H9 (cell line): ENCODE measurements around the gene RFFL. TPM values are rescaled to one million over a fixed set of nuclear protein-coding genes. Genes with fewer than 3 reads are reported as not detected.

Source experiments
- DNase-seq: peaks from one replicate; pipeline ENCODE4 v3.0.0-alpha.2; 2017
- H2AFZ ChIP-seq: one replicate; pipeline ENCODE4 v1.6.1; 2013; ENCODE audit warnings: mild to moderate bottlenecking, low read length, control low read depth, moderate library complexity
- H2AK5ac ChIP-seq: 2 replicates; pipeline ENCODE4 v1.6.1; 2013; ENCODE audit warnings: low read length, control low read depth, mixed read lengths; ENCODE audit not compliant: insufficient read length
- H2BK120ac ChIP-seq: one replicate; pipeline ENCODE4 v1.6.1; 2013; ENCODE audit warnings: low read depth, mild to moderate bottlenecking, low read length, control low read depth, inconsistent platforms; ENCODE audit not compliant: poor library complexity, severe bottlenecking
- H2BK12ac ChIP-seq: 2 replicates; pipeline ENCODE4 v1.6.1; 2013; ENCODE audit warnings: low read length, control low read depth, mixed read lengths, low read depth; ENCODE audit not compliant: insufficient read length
- H2BK15ac ChIP-seq: 2 replicates; pipeline ENCODE4 v1.6.1; 2013; ENCODE audit warnings: low read depth, low read length, control low read depth
- H2BK20ac ChIP-seq: one replicate; pipeline ENCODE4 v1.6.1; 2013; ENCODE audit warnings: low read depth, mild to moderate bottlenecking, low read length, control low read depth, inconsistent platforms; ENCODE audit not compliant: poor library complexity, severe bottlenecking
- H2BK5ac ChIP-seq: 2 replicates; pipeline ENCODE4 v1.6.1; 2013; ENCODE audit warnings: low read length, control low read depth, mixed read lengths; ENCODE audit not compliant: insufficient read length
- H3K14ac ChIP-seq: 2 replicates; pipeline ENCODE4 v1.6.1; 2013; ENCODE audit warnings: low read length, control low read depth; ENCODE audit not compliant: insufficient read depth
- H3K18ac ChIP-seq: 2 replicates; pipeline ENCODE4 v1.6.1; 2013; ENCODE audit warnings: low read depth, mild to moderate bottlenecking, mixed read lengths, low read length, control low read depth; ENCODE audit not compliant: insufficient read length
- H3K23ac ChIP-seq: 2 replicates; pipeline ENCODE4 v1.6.1; 2013; ENCODE audit warnings: low read length, control low read depth, mixed read lengths, low read depth; ENCODE audit not compliant: insufficient read length
- H3K23me2 ChIP-seq: 2 replicates; pipeline ENCODE4 v1.6.1; 2013; ENCODE audit warnings: low read depth, mild to moderate bottlenecking, mixed read lengths, low read length, control low read depth; ENCODE audit not compliant: insufficient read length, poor library complexity, severe bottlenecking
- H3K27ac ChIP-seq: 2 replicates; pipeline ENCODE4 v1.5.1; 2013; ENCODE audit warnings: low read length, control low read depth, mixed read lengths, low read depth; ENCODE audit not compliant: insufficient read length
- H3K27me3 ChIP-seq: 2 replicates; pipeline ENCODE4 v1.6.1; 2013; ENCODE audit warnings: low read length, control low read depth, inconsistent platforms; ENCODE audit not compliant: insufficient read depth
- H3K4ac ChIP-seq: 2 replicates; pipeline ENCODE4 v1.6.1; 2013; ENCODE audit warnings: low read depth, mild to moderate bottlenecking, control low read depth, inconsistent platforms, low read length, moderate library complexity
- H3K4me1 ChIP-seq: 2 replicates; pipeline ENCODE4 v1.6.1; 2013; ENCODE audit warnings: low read length, control low read depth, inconsistent platforms; ENCODE audit not compliant: insufficient read depth
- H3K4me2 ChIP-seq: 2 replicates; pipeline ENCODE4 v1.6.1; 2013; ENCODE audit warnings: low read length, control low read depth, mixed read lengths; ENCODE audit not compliant: insufficient read length, insufficient read depth
- H3K56ac ChIP-seq: 2 replicates; pipeline ENCODE4 v1.6.1; 2013; ENCODE audit warnings: low read depth, mild to moderate bottlenecking, mixed read lengths, low read length, control low read depth; ENCODE audit not compliant: insufficient read length
- H3K79me1 ChIP-seq: 2 replicates; pipeline ENCODE4 v1.6.1; 2013; ENCODE audit warnings: low read depth, mild to moderate bottlenecking, moderate library complexity, low read length, control low read depth, inconsistent platforms; ENCODE audit not compliant: insufficient read depth, poor library complexity, severe bottlenecking
- H3K79me2 ChIP-seq: 2 replicates; pipeline ENCODE4 v1.6.1; 2013; ENCODE audit warnings: low read length, control low read depth, inconsistent platforms; ENCODE audit not compliant: insufficient read depth
- H3K9ac ChIP-seq: 2 replicates; pipeline ENCODE4 v1.6.1; 2013; ENCODE audit warnings: low read length, control low read depth, mixed read lengths; ENCODE audit not compliant: insufficient read length; ENCODE audit errors: extremely low read depth
- H3K9me3 ChIP-seq: one replicate; pipeline ENCODE4 v1.6.1; 2013; ENCODE audit warnings: low read depth, low read length, inconsistent platforms; ENCODE audit not compliant: control insufficient read depth
- H3T11ph ChIP-seq: one replicate; pipeline ENCODE4 v1.6.1; 2013; ENCODE audit warnings: mild to moderate bottlenecking, low read length, control low read depth, inconsistent platforms
- H4K20me1 ChIP-seq: one replicate; pipeline ENCODE4 v1.6.1; 2013; ENCODE audit not compliant: control insufficient read depth, insufficient read length, insufficient read depth
- H4K5ac ChIP-seq: 2 replicates; pipeline ENCODE4 v1.6.1; 2013; ENCODE audit warnings: low read depth, mild to moderate bottlenecking, mixed read lengths, low read length, control low read depth; ENCODE audit not compliant: insufficient read length
- H4K8ac ChIP-seq: replicated peaks from 2 replicates; pipeline ENCODE4 v1.6.1; 2013; ENCODE audit warnings: low read length, control low read depth, mixed read lengths, low read depth; ENCODE audit not compliant: insufficient read length
- H4K91ac ChIP-seq: 2 replicates; pipeline ENCODE4 v1.6.1; 2013; ENCODE audit warnings: low read depth, mild to moderate bottlenecking, moderate library complexity, mixed read lengths, low read length, control low read depth; ENCODE audit not compliant: insufficient read length
- H3K27ac Mint-ChIP-seq, 3 experiments: 2 replicates in 2 of 3; 3 replicates in 1 of 3; pipeline ENCODE4 v1.8.0; 2020 to 2021; ENCODE audit warnings: mixed read lengths in 3 of 3, mild to moderate bottlenecking in 1 of 3, moderate library complexity in 1 of 3
- H3K27me3 Mint-ChIP-seq: 2 replicates; pipeline ENCODE4 v1.8.0; 2021; ENCODE audit warnings: low read depth, mild to moderate bottlenecking, moderate library complexity, mixed read lengths
- H3K36me3 Mint-ChIP-seq, 3 experiments: 2 replicates in 2 of 3; 3 replicates in 1 of 3; pipeline ENCODE4 v1.8.0; 2020 to 2021; ENCODE audit warnings: low read depth in 3 of 3, mixed read lengths in 3 of 3; ENCODE audit not compliant: insufficient read depth in 1 of 3
- H3K4me1 Mint-ChIP-seq, 2 experiments: 2 replicates each; pipeline ENCODE4 v1.8.0; 2020; ENCODE audit warnings: mixed read lengths in 2 of 2
- H3K4me3 Mint-ChIP-seq, 2 experiments: 2 replicates in 1 of 2; 3 replicates in 1 of 2; pipeline ENCODE4 v1.8.0; 2020 to 2021; ENCODE audit warnings: mild to moderate bottlenecking in 2 of 2, mixed read lengths in 2 of 2, moderate library complexity in 1 of 2
- H3K9me3 Mint-ChIP-seq, 2 experiments: 2 replicates in 1 of 2; 3 replicates in 1 of 2; pipeline ENCODE4 v1.8.0; 2020; ENCODE audit warnings: mild to moderate bottlenecking in 2 of 2, mixed read lengths in 2 of 2, moderate library complexity in 1 of 2
- WGBS: extraction: QIAGEN DNeasy Blood & Tissue Kit; methylation state at CpG from one replicate; pipeline ENCODE4 v1.1.7; 2013; ENCODE audit warnings: missing lambda C conversion rate, low lambda C conversion rate, mixed read lengths; ENCODE audit not compliant: insufficient read length; ENCODE audit errors: extremely low coverage; 5-methylcytosine and 5-hydroxymethylcytosine counted together
- total RNA-seq: library from RNA; stranded (reverse); gene quantifications from 2 replicates; pipeline ENCODE4 v1.2.1, GENCODE V29; 2021
- TF ChIP-seq, protein P1 (sequence below): fragments of 200-600 bp; sonication (generic); conservative IDR thresholded peaks from 3 replicates; pipeline ENCODE4 v1.8.0; 2021; ENCODE audit warnings: antibody characterized with exemption, mild to moderate bottlenecking

RFFL gene
- total RNA-seq, 1 experiment from 2014 or later, result 21.1 TPM

DNA sequence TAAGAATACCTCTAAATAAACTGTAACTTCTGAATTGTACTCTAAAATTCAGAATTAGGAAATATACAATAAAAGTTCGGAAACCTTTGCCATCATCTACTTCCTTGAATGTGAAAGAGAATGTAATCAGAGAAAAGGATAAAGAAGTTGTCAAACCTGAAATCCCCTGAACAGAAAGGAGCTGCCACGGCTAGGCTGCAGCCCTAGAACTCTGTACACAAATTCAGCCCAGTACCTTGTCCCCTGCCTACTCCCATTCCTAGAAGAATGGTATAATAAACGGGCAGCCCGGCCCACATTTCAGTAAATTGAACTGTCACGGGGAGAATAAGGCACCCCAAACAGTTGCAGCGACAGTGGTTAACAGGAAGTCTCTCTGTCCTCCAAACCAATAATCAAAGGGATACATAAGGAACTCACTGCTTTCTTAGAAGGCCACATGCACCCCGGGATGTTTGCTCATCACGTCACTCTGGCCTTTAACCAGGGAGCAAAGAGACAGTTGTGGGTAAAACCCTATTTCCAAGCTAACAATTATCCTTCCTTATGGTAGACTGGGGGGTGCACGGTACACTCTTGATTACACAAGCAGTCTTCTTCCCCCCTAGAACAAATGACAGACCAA, 24.3 kb upstream of the RFFL start:
- Mint-ChIP-seq H3K9me3 (no peaks in the 10 kb centered on the region), H3K4me3 (peak overlapping the region; percentile 81 to 92), H3K36me3 (no peaks in the 10 kb centered on the region), H3K27ac (no peak overlapping the region; a peak in 1 of 7 replicates), H3K27me3 (no peaks in the 10 kb centered on the region; the same call in 1 of the 2 replicates), H3K4me1 (peaks cover 48% of the 10 kb centered on the region in 2 experiments)
- no peaks in the 10 kb centered on the region for H3K79me1 ChIP-seq
- no peak overlapping the region for H3K14ac ChIP-seq
- no CpG with 5 or more reads among the region's 9 CpGs for whole genome bisulfite sequencing
- no peak overlapping the region for H2AK5ac ChIP-seq
- H3K27ac ChIP-seq, result no peak overlapping the region
- H4K20me1 ChIP-seq, result no peaks in the 10 kb centered on the region
- no peak overlapping the region for H4K8ac ChIP-seq
- peak overlapping the region; percentile 66 for H3K9ac ChIP-seq
- H3K79me2 ChIP-seq, result no peaks in the 10 kb centered on the region; the same call in 1 of the 2 replicates
- H3K18ac ChIP-seq, result no peak overlapping the region
- H2BK5ac ChIP-seq, result no peak overlapping the region
- peaks cover 5% of the 10 kb centered on the region; the same call in 1 of the 2 replicates for H3K4me1 ChIP-seq
- no peak overlapping the region for H3K23ac ChIP-seq
- H3K4ac ChIP-seq, result no peak overlapping the region
- H2AFZ ChIP-seq, result no peak overlapping the region
- no peak overlapping the region for H3T11ph ChIP-seq
- peak overlapping the region; percentile 87 for H3K4me2 ChIP-seq
- peaks cover 15% of the 10 kb centered on the region for H3K23me2 ChIP-seq
- H3K27me3 ChIP-seq, result no peaks in the 10 kb centered on the region
- H2BK15ac ChIP-seq, result no peak overlapping the region
- H3K56ac ChIP-seq, result no peak overlapping the region
- H3K9me3 ChIP-seq, result no peaks in the 10 kb centered on the region
- no peak overlapping the region for H4K91ac ChIP-seq
- TF ChIP-seq, protein P1, sequence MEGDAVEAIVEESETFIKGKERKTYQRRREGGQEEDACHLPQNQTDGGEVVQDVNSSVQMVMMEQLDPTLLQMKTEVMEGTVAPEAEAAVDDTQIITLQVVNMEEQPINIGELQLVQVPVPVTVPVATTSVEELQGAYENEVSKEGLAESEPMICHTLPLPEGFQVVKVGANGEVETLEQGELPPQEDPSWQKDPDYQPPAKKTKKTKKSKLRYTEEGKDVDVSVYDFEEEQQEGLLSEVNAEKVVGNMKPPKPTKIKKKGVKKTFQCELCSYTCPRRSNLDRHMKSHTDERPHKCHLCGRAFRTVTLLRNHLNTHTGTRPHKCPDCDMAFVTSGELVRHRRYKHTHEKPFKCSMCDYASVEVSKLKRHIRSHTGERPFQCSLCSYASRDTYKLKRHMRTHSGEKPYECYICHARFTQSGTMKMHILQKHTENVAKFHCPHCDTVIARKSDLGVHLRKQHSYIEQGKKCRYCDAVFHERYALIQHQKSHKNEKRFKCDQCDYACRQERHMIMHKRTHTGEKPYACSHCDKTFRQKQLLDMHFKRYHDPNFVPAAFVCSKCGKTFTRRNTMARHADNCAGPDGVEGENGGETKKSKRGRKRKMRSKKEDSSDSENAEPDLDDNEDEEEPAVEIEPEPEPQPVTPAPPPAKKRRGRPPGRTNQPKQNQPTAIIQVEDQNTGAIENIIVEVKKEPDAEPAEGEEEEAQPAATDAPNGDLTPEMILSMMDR, result no peak
- no peak overlapping the region for H2BK12ac ChIP-seq
- no peak overlapping the region for H2BK20ac ChIP-seq
- DNase-seq, result no peak
- H2BK120ac ChIP-seq, result no peak overlapping the region
- H4K5ac ChIP-seq, result no peak overlapping the region
